ENCODE measurements around the gene NPBWR2.

Gene NPBWR2

GRCh38 chr20:64074963-64075362 lies 32.4 kb downstream of the NPBWR2 start:
- ChIA-PET POLR2A (no interaction called here), CTCF (interaction anchor here (1.6 to 2.6 kb wide), 2 partner anchors 18 to 45 kb away, joined by 5 to 12 read pairs; no protein-coding TSS in a partner anchor)
- DNase-seq (ENCODE audit: extremely low spot score): no peak
- TF ChIP-seq, protein P1, sequence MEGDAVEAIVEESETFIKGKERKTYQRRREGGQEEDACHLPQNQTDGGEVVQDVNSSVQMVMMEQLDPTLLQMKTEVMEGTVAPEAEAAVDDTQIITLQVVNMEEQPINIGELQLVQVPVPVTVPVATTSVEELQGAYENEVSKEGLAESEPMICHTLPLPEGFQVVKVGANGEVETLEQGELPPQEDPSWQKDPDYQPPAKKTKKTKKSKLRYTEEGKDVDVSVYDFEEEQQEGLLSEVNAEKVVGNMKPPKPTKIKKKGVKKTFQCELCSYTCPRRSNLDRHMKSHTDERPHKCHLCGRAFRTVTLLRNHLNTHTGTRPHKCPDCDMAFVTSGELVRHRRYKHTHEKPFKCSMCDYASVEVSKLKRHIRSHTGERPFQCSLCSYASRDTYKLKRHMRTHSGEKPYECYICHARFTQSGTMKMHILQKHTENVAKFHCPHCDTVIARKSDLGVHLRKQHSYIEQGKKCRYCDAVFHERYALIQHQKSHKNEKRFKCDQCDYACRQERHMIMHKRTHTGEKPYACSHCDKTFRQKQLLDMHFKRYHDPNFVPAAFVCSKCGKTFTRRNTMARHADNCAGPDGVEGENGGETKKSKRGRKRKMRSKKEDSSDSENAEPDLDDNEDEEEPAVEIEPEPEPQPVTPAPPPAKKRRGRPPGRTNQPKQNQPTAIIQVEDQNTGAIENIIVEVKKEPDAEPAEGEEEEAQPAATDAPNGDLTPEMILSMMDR (IDR thresholded peaks at IDR 0.05; ENCODE audit: control extremely low read depth, extremely low read depth, low read depth, missing control alignments): no peak

- TF ChIP-seq, protein P1 (IDR thresholded peaks at IDR 0.05; ENCODE audit: control extremely low read depth, extremely low read depth, low read depth, missing control alignments): no peak
- no peak for DNase-seq (ENCODE audit: extremely low spot score)
- ChIA-PET CTCF (interaction anchor here (1.5 kb wide), 1 partner anchor 17 kb away, joined by 3 read pairs; no protein-coding TSS in a partner anchor), POLR2A (no interaction called here)
Measured at GRCh38 chr20:64074184-64074789, 33.1 kb downstream of the NPBWR2 start.

DNA sequence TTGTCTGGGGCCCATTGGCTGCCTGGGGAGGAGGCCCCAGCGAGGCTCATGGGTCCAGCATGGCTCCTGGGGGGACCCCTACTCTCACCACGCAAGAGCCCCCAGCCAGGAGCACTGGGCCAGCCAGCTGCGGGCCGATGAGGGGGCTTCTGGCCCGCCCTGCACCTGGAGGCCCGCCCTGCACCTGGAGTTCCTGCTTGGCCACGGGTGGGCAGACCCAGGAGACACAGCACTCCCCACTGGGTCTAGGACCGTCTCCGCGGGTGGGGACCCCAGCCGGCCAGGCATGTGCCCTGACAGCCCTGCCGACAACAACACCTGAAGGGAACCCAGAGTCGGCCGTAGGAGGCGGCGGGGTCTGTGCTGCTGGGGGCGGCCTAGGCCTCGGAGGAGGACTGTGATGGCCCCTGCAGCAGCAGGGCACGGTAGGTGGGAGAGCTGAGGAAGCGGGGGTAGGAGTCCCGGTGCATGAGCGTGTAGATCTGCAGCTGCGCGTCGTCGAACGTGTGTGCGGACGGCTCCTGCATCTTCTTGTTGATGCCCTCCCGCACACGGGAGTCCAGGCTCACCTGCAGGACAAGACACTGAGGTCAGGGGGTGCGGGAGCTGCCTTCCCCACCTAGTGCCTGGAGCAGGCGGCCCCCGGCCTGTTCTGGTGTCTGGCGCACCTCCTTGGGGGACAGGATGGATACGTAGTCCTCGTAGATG lies 33.7 kb downstream of the NPBWR2 start:
- CTCF ChIA-PET: interaction anchor here (1.5 kb wide), 1 partner anchor 16 kb away, joined by 3 read pairs; no protein-coding TSS in a partner anchor
- TF ChIP-seq, protein P1 (IDR thresholded peaks at IDR 0.05; ENCODE audit: control extremely low read depth, extremely low read depth, low read depth, missing control alignments): no peak
- no peak for DNase-seq (ENCODE audit: extremely low spot score)
- POLR2A ChIA-PET: no interaction called here

GRCh38 chr20:64072498-64073063 lies 34.8 kb downstream of the NPBWR2 start:
- ChIA-PET POLR2A (no interaction called here), CTCF (no interaction called here)
- no peak for DNase-seq (ENCODE audit: extremely low spot score)
- TF ChIP-seq, protein P1 (IDR thresholded peaks at IDR 0.05; ENCODE audit: control extremely low read depth, extremely low read depth, low read depth, missing control alignments): no peak

DNA sequence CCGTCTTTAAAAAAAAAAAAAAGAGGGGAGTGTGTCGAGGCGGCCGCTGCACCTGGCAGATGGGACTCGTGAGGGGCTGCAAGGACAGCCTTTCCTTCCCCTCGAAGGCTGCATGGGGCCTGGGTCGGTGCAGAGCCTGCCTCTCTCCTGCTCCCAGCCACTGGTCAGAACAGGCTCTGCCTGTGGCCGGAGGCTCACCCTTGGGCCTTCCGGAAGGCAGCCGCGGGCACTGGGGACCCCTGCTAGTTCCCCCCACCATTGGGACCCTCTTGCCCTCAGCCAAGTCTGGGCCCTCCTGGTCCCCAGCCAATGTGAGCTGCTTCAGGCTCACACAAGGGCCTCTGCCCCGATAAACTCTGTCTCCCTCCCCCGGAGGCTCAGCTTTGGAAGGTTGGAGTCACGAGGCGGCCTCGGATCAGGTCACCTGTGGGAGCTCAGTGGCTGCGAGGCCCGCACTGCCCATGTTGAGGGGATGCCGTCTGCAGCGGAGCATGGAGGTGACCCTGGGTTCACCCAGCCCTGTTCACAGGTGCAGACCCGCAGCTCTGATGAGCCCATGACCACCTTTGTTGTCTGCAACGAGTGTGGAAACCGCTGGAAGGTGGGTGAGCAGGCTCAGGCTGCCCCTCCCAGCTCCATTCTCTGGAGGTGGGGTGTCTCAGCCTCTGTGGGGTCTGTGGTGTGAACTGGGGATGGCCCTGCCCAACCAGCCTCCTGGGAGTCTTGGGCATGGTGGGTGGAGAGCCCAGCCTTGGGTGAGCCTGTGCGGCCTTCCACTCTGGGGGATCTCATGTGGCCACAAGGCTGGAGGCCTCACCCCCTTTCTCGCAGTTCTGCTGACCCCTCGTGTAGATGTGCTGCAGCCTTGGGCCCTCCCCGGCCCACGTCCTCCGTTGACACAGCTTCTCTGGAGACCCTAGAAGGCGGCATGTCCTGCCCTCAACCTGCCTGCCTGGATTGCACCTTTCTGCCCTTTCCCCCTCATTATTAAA lies 35.7 kb downstream of the NPBWR2 start:
- POLR2A ChIA-PET: no interaction called here
- CTCF ChIA-PET: interaction anchor here (0.7 to 1.5 kb wide), 2 partner anchors 33 to 98 kb away, joined by 3 to 4 read pairs; no protein-coding TSS in a partner anchor
- DNase-seq (ENCODE audit: extremely low spot score): no peak
- TF ChIP-seq, protein P1 (IDR thresholded peaks at IDR 0.05; ENCODE audit: control extremely low read depth, extremely low read depth, low read depth, missing control alignments): no peak

Measured in GM10248 (cell line).